ENCODE measurements around the gene DCAKD. TPM values are rescaled to one million over a fixed set of nuclear protein-coding genes. Genes with fewer than 3 reads are reported as not detected.
"Not testable (repeated sequence)": the region's sequence is repeated elsewhere in the genome, so short reads cannot be mapped to it uniquely, and the experiment has no call there.

Gene DCAKD
- total RNA-seq, 2 experiments from 2014 or later = 29.4 to 34.3 TPM

DNA sequence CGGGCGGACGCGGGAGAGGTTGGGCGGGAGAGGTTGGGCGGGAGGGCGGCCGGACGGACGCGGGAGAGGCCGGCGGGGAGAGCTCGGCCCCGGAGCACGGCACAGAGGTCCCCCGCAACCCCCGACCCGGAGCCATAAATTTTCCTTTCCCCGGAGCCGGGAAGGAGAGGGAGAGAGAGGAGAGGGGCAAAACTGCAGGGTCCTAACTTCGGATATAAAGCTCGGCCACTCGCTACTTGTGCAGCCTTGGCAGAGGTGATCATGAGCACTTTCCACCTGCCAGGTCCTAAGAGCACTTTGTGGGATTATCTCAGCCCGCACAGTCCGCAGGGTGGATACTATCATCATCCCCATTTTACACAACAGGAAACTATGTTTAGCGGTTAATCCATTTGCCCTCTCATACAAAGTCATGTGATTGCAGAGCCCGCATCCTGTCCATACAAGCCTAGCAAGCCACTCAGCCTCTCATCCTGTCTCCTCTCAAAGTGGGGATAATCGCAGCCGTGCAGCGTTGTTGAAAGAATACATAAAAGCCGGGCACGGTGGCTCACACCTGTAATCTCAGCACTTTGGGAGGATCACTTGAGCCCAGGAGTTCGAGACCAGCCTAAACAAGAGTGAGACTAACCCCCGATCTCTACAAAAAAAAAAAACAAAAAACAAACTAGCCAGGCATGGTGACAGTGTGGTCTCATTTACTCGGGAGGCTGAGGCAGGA is 780 bp upstream of the DCAKD start:
- DNase-seq (peak; percentile 88), ATAC-seq (peak; percentile 30)
- H3K4me1 Mint-ChIP-seq = peaks cover 43% of the 10 kb centered on the region
- CTCF ChIA-PET = interaction anchor here (0.8 to 1.9 kb wide), 3 partner anchors 9 to 110 kb away, joined by 3 to 6 read pairs (median 3); partner anchors contain the start of genes ACBD4, HEXIM2 and NMT1
- H3K27ac Mint-ChIP-seq = peak overlapping the region; percentile 91
- peaks cover 9% of the 10 kb centered on the region for H3K36me3 Mint-ChIP-seq
- peak overlapping the region; percentile 78 for H3K4me3 Mint-ChIP-seq
- H3K9me3 Mint-ChIP-seq (ENCODE audit: low read depth) = no peaks in the 10 kb centered on the region
- H3K27me3 Mint-ChIP-seq = no peaks in the 10 kb centered on the region

DNA sequence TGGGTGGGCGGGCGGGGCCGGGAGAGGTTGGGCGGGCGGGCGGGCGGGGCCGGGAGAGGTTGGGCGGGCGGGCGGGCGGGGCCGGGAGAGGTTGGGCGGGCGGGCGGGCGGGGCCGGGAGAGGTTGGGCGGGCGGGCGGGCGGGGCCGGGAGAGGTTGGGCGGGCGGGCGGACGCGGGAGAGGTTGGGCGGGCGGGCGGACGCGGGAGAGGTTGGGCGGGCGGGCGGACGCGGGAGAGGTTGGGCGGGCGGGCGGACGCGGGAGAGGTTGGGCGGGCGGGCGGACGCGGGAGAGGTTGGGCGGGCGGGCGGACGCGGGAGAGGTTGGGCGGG is 254 bp upstream of the DCAKD start:
- CTCF ChIA-PET = interaction anchor here (0.8 to 1.9 kb wide), 3 partner anchors 9 to 110 kb away, joined by 3 to 6 read pairs (median 3); partner anchors contain the start of genes ACBD4, HEXIM2 and NMT1
- peaks cover 43% of the 10 kb centered on the region for H3K4me1 Mint-ChIP-seq
- H3K27me3 Mint-ChIP-seq; H3K36me3 Mint-ChIP-seq; ATAC-seq; H3K4me3 Mint-ChIP-seq; H3K27ac Mint-ChIP-seq; H3K9me3 Mint-ChIP-seq (ENCODE audit: low read depth); DNase-seq: not testable (repeated sequence)

DNA sequence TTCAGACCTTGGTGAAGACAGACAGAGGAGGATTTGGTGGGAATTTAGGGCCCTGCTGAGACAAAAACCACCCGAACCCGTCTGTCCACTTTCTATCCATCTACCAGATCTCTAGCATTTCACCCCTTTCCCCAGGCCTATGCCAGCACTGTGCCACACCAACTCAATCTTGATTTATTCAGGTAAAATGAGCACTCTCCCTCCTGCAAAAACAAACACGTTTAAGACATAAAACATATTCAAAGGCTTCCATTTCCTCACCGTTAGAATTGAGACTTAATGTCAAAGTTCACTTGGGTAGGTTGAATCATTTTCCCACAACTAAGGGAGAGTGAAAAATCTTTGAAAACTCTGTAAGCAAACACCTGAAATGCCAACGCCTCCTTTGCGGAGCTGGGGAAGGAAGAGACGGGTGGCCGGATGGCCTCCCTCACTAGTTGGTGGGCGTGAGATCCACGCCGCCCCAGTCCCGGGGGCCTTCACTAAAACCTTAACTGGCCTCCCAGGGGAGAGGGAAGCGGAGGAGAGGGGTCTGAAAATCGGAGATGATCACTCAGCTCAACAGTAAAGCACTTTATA is 862 bp downstream of the DCAKD start:
- Mint-ChIP-seq H3K9me3 (ENCODE audit: low read depth) (no peaks in the 10 kb centered on the region), H3K4me1 (peaks cover 43% of the 10 kb centered on the region), H3K4me3 (peak overlapping the region; percentile 91), H3K27ac (peak overlapping the region; percentile 87), H3K27me3 (no peaks in the 10 kb centered on the region), H3K36me3 (peaks cover 11% of the 10 kb centered on the region)
- CTCF ChIA-PET = interaction anchor here (0.8 to 3.1 kb wide), 12 partner anchors 10 to 130 kb away, joined by 3 to 25 read pairs (median 5); partner anchors contain the start of genes ACBD4 and NMT1
- ATAC-seq (peak; percentile 13), DNase-seq (peak; percentile 63)

DNA sequence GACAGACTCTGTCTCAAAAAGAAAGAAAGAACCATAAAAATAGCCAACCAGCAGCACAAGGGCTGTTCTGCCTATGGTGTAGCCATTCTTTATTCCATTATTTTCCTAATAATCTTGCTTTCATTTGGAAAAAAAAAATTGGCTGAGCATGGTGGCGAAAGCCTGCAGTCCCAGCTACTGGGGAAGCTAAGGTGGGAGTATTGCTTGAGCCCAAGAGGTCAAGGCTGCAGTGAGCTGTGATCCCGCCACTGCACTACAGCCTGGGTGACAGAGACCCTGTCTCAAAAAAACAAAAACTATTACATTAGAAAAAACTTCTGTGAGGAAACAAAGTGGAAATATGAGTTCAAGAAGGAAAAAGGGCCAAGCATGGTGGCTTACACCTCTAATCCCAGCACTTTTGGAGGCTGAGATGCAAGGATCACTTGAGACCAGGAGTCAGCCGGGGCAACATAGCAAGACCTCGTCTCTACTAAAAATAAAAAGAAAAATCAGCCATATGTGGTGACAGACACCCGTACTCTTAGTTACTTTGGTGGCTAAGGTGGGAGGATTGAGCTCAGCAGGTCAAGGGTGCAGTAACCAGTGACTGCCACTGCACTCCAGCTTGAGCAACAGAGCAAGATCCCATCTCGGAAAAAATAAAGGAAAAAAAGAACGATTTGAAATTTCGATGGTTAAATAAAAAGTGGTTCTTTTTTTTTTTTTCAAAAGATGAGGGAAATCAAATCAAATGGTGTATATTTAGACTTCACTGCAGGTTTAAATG is 2.5 kb downstream of the DCAKD start:
- H3K4me1 Mint-ChIP-seq = peaks cover 38% of the 10 kb centered on the region
- DNase-seq (no peak), ATAC-seq (no peak)
- no peaks in the 10 kb centered on the region for H3K9me3 Mint-ChIP-seq (ENCODE audit: low read depth)
- H3K27me3 Mint-ChIP-seq = no peaks in the 10 kb centered on the region
- peaks cover 9% of the 10 kb centered on the region for H3K36me3 Mint-ChIP-seq
- H3K27ac Mint-ChIP-seq = peak overlapping the region; percentile 61
- peak overlapping the region; percentile 20 for H3K4me3 Mint-ChIP-seq
- CTCF ChIA-PET = interaction anchor here (0.7 to 3.1 kb wide), 12 partner anchors 10 to 329 kb away, joined by 3 to 25 read pairs (median 5); partner anchors contain the start of genes ACBD4 and NMT1

DNA sequence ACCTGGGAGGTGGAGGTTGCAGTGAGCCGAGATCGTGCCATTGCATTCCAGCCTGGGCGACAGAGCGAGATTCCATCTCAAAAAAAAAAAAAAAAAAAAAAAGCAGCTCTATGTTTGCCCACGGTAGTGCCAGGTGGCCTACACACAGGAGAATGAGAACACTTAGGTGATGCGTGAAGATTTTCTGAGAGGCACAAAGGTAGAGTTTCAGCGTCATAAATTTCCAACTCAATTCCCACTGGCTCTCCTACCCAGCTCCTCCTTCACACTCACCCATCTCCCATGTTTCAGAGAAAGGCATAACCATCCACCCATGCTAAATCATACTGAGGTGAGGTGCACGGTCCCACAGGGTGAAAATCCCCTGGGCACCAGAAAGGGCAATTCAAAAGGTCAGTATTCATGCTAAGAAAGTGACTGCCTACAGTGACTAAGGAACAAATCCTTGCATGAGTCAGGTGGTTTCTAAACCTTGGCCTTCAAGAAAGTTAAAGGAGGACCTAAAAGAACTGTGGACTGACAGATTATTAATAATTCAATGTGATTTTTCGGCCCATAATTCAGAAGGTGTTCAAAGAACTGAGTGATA is 4.8 kb downstream of the DCAKD start:
- Mint-ChIP-seq H3K27me3 (no peaks in the 10 kb centered on the region), H3K4me3 (no peak overlapping the region), H3K4me1 (peaks cover 32% of the 10 kb centered on the region), H3K9me3 (ENCODE audit: low read depth) (no peaks in the 10 kb centered on the region), H3K36me3 (peaks cover 3% of the 10 kb centered on the region), H3K27ac (peak overlapping the region; percentile 15)
- DNase-seq = no peak
- no peak for ATAC-seq
- CTCF ChIA-PET = interaction anchor here (0.7 to 1.8 kb wide), 2 partner anchors 89 to 183 kb away, joined by 3 to 4 read pairs; partner anchors contain the start of gene ACBD4

DNA sequence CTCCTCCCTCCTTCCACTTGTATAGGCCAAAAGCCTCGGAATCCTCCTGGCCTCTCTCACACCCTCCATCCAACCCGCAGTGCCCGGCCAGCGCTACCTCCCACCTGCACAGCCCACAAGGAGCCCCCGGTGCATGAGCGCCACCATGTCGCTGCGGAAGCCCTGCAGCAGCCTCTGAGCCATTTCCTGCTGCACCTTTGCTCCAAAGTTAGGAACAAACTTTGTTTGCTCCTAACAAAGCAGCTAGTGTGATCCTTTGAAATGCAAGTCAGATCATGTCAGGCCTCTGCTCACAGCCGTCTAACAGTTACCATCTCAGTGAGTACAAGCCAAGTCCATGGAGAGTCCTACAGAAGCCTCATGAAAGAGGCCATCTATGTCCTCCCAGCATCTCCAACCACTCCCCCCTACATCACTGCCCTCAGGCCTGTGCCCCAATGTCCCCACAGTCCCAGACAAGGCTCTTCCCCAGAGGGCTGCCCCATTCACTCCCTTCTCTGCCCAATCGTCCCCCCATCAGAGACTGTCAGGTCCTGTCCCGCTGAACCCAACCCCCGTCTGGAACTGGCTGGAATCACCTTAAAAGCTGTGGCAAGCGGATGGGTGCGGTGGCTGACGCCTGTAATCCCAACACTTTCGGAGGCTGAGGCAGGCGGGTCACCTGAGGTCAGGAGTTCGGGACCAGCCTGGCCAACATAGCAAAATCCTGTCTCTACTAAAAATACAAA is 7.5 kb downstream of the DCAKD start:
- CTCF ChIA-PET = interaction anchor here (1.6 to 1.7 kb wide), 2 partner anchors 22 to 55 kb away, joined by 4 to 5 read pairs; no protein-coding TSS in a partner anchor
- ATAC-seq (no peak), DNase-seq (no peak)
- no peaks in the 10 kb centered on the region for H3K9me3 Mint-ChIP-seq (ENCODE audit: low read depth)
- peaks cover 3% of the 10 kb centered on the region for H3K36me3 Mint-ChIP-seq
- H3K4me3 Mint-ChIP-seq = no peak overlapping the region
- H3K4me1 Mint-ChIP-seq = peaks cover 16% of the 10 kb centered on the region
- no peaks in the 10 kb centered on the region for H3K27me3 Mint-ChIP-seq
- H3K27ac Mint-ChIP-seq = no peak overlapping the region

DNA sequence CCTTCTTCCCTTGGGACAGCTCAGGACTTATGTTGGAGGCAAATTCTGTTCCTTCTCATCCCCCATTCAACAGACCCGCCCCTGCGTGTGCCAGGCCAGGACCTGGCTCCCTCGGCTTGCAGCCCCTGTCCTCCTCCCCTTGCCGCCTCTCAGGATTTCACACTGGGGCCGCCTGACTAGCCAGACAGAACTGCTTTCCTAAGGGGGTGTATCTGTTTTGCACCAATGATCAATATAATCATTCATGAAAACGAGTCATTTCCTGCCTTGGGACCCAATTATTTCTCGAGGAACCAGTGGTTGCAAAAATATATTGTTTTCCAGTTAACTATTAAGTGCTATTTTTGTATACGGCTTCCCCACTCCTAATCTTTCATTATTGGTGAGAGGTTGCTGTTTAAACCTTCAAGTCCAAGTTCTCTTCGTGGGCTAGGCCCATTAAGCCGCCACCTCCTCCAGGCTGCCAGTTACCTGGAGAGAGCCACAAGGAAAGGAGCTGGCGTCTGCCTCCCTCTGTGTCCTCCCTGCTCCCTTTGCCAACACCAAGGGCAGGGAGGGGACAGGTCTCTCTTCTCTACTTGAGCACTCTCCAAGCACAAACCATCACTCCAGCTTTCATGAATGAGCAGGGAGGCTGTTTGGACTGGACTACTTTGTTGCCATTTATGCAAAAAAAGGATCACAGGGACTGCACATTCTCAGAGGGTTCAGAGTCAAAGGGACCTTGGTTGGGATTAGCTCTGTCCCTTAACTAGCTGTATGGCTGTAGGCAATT is 8.9 kb downstream of the DCAKD start:
- no peaks in the 10 kb centered on the region for H3K27me3 Mint-ChIP-seq
- no peaks in the 10 kb centered on the region for H3K9me3 Mint-ChIP-seq (ENCODE audit: low read depth)
- H3K27ac Mint-ChIP-seq = peak overlapping the region; percentile 20
- CTCF ChIA-PET = interaction anchor here (1.6 to 1.7 kb wide), 2 partner anchors 21 to 56 kb away, joined by 4 to 5 read pairs; no protein-coding TSS in a partner anchor
- peaks cover 12% of the 10 kb centered on the region for H3K4me1 Mint-ChIP-seq
- ATAC-seq (no peak), DNase-seq (no peak)
- peaks cover 3% of the 10 kb centered on the region for H3K36me3 Mint-ChIP-seq
- no peak overlapping the region for H3K4me3 Mint-ChIP-seq

DNA sequence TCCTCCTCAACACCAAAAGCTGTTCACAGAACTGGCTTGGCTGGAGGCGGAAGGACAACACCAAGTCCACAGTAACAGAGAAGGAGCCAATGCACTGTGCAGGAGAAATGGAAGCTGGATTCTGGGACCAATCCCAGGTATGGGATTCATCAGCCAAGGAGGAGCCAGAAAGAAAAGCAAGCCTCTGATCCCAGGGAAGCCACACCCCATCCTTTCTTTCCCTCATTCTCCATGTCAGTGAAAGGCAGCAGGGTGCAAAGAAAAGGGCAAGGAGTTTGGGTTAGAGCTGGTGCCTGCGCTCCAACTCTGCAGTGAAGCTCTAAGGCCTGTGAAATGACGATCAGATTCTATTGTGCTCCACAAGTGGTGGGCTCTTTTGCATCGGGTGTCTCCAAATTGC is 11.0 kb downstream of the DCAKD start:
- H3K27ac Mint-ChIP-seq = no peak overlapping the region
- peaks cover 7% of the 10 kb centered on the region for H3K4me1 Mint-ChIP-seq
- no peak for ATAC-seq

DNA sequence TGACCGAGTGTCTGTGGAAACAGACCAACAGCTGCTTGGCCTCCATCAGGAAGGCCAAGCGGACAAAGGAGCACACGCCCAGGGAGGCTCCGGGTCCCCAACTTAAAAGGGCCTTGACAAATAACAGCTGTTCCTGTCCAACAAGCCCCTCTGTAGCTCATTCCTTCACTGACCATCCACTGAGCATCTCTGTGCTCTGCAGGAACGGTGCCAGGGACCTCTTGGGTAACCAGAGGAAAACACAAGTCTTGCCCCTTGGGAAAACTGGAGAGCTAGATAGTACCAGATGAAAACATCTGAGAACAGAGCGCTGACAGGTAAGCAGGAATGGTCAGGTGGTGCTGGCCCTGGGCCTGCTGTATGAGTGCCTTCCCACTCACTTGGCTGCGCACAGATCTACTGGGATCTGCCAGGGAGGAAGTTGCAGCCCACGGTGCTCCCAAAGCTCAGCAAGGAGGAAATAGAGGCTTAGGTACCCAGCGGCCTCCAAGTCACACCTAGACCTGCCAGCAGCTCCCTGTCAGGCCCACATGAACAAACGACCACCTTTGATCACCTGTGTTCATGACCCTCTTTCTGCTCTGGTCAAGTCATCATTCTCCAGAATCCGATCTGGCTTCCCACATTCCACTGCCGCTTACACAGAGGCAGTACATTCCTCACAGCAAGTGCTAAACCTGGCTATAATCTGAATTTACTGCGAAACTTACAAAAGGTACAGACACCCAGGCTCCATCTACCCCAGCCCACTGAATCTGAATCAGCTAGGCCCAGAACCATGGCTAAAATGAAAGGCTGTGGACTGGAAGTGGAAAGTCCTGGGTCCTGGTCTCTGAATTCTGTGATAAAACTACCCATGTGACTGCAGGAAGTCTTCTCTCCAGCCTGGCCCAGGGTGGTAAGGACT is 12.5 kb downstream of the DCAKD start:
- no peak overlapping the region for H3K27ac Mint-ChIP-seq
- H3K27me3 Mint-ChIP-seq = no peaks in the 10 kb centered on the region
- CTCF ChIA-PET = interaction anchor here (1.0 to 2.5 kb wide), 6 partner anchors 11 to 119 kb away, joined by 3 to 8 read pairs (median 4); no protein-coding TSS in a partner anchor
- H3K9me3 Mint-ChIP-seq (ENCODE audit: low read depth) = no peaks in the 10 kb centered on the region
- peaks cover 7% of the 10 kb centered on the region for H3K36me3 Mint-ChIP-seq
- no peak overlapping the region for H3K4me3 Mint-ChIP-seq
- H3K4me1 Mint-ChIP-seq = peaks cover 7% of the 10 kb centered on the region
- ATAC-seq (no peak), DNase-seq (no peak)

More for the DNA sequence above, 11.0 kb downstream of the DCAKD start:
- Mint-ChIP-seq H3K36me3 (no peaks in the 10 kb centered on the region), H3K27me3 (no peaks in the 10 kb centered on the region), H3K9me3 (ENCODE audit: low read depth) (no peaks in the 10 kb centered on the region), H3K4me3 (no peak overlapping the region)
- CTCF ChIA-PET = interaction anchor here (1.9 to 2.5 kb wide), 2 partner anchors 9 to 19 kb away, joined by 6 to 8 read pairs; no protein-coding TSS in a partner anchor
- no peak for DNase-seq

DNA sequence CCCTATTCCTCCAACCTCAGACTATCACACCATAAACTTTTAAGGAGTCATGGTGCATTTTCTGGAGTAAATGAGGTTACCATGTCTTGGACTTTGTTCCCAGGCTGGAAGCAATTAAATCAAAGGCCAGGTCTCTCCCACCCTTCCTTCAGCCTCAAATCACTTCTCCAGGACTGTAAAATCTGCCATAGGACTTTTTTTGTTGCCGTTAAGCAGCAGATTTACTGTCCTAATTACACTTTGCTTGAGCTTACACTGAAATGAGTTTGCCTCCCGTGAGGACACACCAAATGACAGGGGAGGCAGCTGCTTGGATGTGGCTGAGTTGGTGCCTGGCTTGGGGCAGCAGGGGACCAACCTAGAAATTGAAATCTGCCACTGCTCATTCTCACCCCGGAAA is 14.7 kb downstream of the DCAKD start:
- DNase-seq (no peak), ATAC-seq (no peak)
- Mint-ChIP-seq H3K27me3 (no peaks in the 10 kb centered on the region), H3K9me3 (ENCODE audit: low read depth) (no peaks in the 10 kb centered on the region), H3K4me1 (peaks cover 6% of the 10 kb centered on the region), H3K27ac (no peak overlapping the region), H3K36me3 (peaks cover 13% of the 10 kb centered on the region), H3K4me3 (no peak overlapping the region)
- CTCF ChIA-PET = interaction anchor here (1.8 kb wide), 1 partner anchor 13 kb away, joined by 5 read pairs; no protein-coding TSS in a partner anchor

DNA sequence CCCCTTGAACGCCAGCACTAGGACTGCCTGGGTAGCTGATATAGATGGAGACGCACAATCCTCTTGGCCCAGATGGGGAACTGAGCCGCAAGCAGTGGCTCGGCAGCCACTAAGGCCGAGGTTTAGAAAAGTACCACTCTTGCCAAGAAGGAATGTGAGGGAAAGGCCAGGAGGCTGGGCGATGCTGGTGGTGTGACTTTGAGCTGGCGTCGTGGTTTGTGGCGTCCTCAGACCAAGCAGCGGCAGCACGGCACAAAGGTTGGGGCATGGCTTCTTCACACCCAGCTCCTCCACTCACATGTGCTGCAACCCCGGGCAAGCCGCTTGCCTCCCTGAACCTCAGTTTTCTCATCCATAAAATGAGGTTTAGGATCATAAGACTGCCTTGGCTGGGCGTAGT is 15.6 kb downstream of the DCAKD start:
- CTCF ChIA-PET = interaction anchor here (1.5 to 1.8 kb wide), 2 partner anchors 14 kb away, joined by 5 read pairs; no protein-coding TSS in a partner anchor
- Mint-ChIP-seq H3K36me3 (peaks cover 17% of the 10 kb centered on the region), H3K27ac (no peak overlapping the region), H3K4me1 (peaks cover 14% of the 10 kb centered on the region), H3K9me3 (ENCODE audit: low read depth) (no peaks in the 10 kb centered on the region), H3K4me3 (no peak overlapping the region), H3K27me3 (no peaks in the 10 kb centered on the region)
- DNase-seq = no peak
- no peak for ATAC-seq

Measured in activated CD8-positive, alpha-beta memory T cell treated with anti-CD3 and anti-CD28 coated beads, Interleukin-2, amount 10 ng/mL, durations not matched to agents 7 days and 5 days (primary cell).